ENCODE data around the gene TVP23B.
A peak's percentile ranks its signal among the peaks of the same experiment; 100 is the strongest.
"Not testable (repeated sequence)": the region's sequence is repeated elsewhere in the genome, so short reads cannot be mapped to it uniquely, and the experiment has no call there.

Gene TVP23B

DNA sequence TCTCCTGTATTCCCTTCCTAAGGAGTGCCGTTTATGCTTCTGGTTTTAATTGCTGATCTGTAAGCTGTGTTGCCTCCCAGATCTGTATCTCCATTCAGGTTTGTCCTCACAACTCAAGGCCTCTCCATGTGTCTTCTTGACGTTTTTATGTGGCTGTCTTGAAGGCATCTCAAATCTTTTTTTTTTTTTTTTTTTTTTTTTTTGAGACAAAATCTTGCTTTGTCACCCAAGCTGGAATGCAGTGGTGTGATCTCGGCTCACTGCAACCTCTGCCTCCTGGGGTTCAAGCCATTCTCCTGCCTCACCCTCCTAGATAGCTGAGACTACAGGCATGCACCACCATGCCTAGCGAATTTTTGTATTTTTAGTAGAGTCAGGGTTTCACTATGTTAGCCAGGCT lies 13.9 kb downstream of the TVP23B start:
- not testable (repeated sequence) for DNase-seq

DNA sequence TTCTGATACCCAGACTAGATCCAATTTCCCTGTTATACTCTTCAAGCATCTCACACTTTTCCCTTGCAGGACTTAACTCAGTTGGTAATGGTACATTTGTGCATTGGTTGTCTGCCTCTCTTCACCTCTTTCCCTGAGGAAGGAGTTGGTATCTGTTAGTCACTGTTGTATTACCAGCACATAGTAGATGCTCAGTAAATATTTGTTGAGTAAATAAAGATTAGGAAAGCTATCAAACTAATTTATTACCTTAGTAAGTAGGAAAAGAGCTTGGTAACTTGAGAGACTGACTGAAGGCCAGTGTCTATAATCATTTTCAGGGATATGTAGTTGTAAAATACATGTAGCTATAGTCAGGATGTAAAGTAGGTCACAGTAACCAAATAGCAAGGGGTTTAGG lies 15.9 kb downstream of the TVP23B start:
- DNase-seq, result not testable (repeated sequence)

DNA sequence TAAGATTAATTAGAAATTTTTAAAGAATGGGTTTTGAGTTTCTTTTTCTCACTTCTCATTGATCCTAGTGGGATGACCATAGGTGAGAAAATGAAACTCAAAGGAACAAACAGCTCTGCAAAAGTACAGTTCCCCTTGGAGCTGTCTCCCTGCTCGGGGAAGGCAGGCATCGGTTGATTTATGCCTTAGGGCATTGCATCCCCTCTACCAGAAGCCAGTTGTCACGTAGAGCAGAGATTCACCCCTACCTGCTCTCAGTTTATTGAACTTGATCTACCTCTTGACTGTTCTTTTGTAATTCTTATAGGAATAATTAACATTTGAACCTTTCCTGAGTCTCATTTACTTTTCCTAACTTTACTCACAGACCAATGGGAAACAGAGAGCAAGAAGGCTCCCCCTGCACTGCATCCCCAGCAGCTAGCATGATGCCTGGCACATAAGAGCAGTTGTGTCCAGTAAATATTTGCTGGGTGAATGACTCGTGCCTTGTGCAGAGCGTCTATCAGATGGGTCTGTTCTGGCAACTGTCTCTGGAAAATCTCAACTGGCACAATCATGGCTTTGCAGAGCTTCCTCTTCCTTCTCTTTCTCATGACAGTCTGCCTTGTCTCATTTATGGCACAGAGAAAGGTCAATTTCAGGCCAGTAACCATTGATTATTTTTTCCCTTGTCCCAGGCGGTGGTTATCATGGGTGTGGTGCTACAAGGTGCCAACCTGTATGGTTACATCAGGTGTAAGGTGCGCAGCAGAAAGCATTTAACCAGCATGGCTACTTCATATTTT lies 22.7 kb downstream of the TVP23B start:
- DNase-seq, result not testable (repeated sequence)

DNA sequence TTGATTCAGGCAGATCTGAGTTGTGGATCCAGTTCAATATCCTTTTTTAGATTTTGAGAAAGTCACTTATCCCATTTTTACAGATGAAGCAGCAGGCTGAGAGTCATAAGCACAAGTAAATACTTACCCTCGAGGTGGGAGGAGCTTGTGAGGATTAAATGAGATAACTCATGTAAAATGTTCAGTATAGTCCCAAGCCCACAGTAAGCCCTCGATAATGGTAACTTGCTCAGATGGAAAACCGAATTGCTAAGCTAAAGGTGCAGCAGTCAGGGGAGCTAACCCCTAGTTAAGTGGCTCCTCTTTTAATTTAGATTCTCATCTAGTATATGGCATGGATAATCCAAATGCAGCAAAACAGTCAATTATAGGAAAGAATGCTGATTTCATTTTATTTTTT lies 34.9 kb downstream of the TVP23B start:
- DNase-seq, result not testable (repeated sequence)

DNA sequence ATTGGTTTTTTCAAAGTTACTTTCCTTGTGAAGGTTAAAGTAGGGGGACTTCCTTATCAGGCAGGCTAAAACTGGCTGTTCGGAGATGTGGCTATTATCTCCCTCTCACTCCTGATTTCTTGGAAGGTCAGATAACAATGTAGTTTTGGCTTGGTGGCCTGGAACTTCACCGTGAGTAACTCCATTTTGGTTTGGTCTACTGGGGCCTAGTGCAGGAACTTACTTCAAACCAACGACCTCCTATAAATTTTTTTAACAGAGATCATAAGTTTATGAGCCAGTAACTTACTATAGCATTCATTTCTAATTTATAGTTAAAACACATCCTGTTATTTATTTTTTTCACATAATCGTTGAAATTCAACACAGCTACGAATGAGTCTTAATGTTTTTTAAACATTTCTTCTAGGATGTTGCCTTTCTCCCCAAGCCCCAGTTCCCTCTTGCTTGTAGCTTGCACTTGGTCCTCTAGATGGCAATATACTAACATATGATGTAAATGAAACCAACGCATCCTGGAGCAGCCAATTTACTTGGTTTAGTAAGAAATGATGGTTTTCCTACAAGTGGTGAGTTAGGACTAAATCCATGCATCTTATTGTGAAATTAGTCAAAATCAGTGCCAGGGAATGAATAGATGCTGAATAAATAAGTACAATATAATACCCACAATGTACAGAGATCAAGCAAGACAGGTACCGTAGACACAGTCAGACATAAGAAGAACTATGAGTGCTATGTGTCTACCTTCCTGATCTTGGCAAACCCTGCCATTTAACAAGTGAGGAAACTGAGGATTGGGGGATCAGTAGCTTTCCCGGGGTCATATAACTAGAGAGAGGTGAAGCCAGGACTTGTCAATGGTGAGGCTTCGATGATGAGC lies 35.7 kb downstream of the TVP23B start:
- DNase-seq, result peak; percentile 4 to 10

- not testable (repeated sequence) for DNase-seq
These were observed 40.4 kb downstream of the TVP23B start for GRCh38 chr17:18821430-18821829.

DNA sequence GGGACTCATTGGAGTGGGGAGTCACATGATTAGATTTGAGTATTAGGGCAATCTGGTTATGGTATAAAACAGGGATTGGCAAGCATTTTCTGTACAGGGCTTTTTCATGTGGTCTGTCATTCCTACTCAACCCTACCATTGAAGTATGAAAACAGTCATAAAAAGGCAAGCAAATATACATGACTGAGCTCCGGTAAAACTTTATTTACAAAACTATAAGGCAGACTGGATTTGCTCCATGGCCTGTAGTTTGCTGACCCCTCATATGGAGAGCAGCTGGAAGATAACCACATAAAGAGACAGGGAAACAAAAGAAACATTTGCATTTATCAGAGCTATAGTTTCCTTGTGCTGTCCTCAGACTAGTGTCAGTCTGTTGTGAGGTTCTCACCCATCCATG lies 46.6 kb downstream of the TVP23B start:
- not testable (repeated sequence) for DNase-seq

GRCh38 chr17:18848501-18848900 lies 67.5 kb downstream of the TVP23B start:
- no peak for DNase-seq

- DNase-seq, result no peak
These were observed 69.7 kb downstream of the TVP23B start for GRCh38 chr17:18850679-18851078.

GRCh38 chr17:18851201-18851600 lies 70.2 kb downstream of the TVP23B start:
- DNase-seq, result no peak

DNA sequence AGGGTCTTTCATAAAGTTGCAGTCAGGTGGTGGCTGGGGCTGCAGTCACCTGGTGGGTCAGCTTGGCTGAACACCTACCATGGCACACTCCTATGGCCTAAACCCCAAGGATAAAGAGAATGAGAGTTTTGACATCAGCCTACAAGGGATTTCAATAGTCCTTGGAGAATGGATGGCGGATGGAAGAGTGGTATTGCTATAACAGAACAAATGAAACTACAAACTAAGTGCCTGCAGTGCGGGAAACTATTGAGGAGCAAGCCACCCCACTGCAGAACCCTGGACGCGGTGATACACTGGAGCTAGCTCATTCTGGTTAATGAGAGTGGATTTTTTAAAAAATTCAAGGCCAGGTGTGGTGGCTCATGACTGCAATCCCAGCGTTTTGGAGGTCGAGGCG lies 74.0 kb downstream of the TVP23B start:
- no peak for DNase-seq

DNA sequence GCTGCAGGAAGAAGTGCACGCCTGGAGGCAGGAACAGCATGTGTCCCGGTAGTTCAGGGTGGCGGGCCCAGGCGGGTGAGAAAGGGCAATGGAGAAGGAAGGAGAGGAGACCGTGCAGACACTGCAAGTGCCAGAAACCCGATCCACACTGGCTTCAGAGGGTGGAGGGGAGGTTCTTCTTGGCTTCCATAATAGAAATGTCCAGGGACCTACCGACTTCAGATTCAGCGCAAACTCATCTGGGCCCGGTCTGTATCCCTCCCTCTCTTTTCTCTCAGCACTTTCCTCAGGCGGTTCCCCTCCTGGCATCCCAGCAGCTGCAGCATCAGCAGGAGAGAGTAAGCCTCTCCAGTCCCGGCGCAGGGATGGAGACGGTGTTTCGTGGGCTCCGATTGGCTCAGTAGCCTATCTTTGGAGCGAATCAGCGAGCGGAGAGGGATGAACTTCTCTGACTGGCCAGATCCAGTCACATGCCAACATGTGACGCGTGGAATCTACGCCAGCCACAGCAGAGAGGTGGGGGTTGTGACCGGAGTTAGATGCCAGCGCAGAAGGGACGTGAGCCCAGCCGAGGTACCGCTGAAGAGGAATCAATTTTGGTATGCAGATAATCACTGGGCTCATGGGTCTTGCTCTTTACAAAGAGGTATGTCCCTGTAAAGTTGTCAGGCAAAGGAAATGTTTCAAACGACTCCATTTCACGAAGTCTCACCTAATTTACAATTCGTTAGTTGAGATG lies 75.0 kb downstream of the TVP23B start:
- DNase-seq, result peak; percentile 83 to 84

All from activated CD4-positive, alpha-beta T cell treated with anti-CD3 and anti-CD28 coated beads, Interleukin-2, amount 50 U/mL, for 4 hours (primary cell).